ENCODE data around the gene SKA2. TPM values are rescaled to one million over a fixed set of nuclear protein-coding genes. Genes with fewer than 3 reads are reported as not detected.

SKA2 gene, protein sequence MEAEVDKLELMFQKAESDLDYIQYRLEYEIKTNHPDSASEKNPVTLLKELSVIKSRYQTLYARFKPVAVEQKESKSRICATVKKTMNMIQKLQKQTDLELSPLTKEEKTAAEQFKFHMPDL
- 90.5 and 129 TPM in 2 replicates for total RNA-seq

DNA sequence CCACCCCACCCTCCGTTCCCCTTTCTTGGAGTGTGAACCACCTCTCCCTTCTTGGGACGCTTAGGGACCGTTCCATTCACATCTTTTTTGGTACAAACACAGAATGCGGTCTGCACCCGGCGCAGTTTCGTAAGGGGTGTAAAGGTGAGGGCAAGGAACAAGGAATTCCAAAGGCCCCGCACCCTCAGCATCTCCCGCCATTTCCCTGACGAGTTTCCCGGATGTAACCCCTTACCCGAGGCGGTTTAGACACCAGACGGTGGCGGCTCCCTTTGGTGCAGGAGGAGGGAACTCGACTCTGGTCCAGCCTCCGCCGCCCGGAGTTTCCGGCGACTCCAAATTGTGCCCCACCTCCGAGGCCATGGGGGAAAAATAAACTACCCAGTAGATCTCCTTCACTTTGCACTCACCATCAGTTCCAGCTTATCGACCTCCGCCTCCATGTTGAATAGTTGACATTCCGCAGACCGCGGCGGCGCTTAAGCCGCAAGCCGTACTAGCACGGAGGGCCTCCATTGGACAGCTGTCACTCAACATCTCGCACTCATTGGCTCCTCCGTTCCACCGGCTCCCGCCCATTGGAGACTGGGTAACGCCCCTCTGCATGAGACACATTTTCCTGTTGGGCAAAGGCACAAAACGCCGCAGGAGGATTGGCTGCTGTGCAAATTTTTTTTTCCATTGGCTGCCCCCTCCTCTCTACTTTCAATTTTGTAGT is at the start of gene SKA2:
Gene SKA2 (minus strand): TSS at position 466 of the 718 bp plus-strand sequence. CDS start 23 bp downstream, at position 443.

GRCh38 chr17:59155439-59156177 is 622 bp upstream of the SKA2 start, which contains the start of gene PRR11:
PRR11 (plus strand) TSS chr17:59155746; CDS start chr17:59169753, 14,007 bp downstream.

GRCh38 chr17:59106463-59107305 is 48.3 kb downstream of the SKA2 start, which contains the start of gene TRIM37:
TRIM37 (minus strand) TSS chr17:59106880; CDS start chr17:59106461, 419 bp downstream.

Other genes starting within 250 kb of the SKA2 start
- 12.3 and 16.1 TPM in 2 replicates for gene TRIM37, start 48.3 kb downstream of the SKA2 start, total RNA-seq
- 53.4 and 66.4 TPM in 2 replicates for gene PRR11, start 560 bp upstream of the SKA2 start, total RNA-seq
- 10.6 and 11.6 TPM in 2 replicates for gene SMG8, start 54.8 kb upstream of the SKA2 start, total RNA-seq
- 0.45 and 0.50 TPM in 2 replicates for gene GDPD1, start 65.3 kb upstream of the SKA2 start, total RNA-seq
- gene YPEL2, start 176.5 kb upstream of the SKA2 start, total RNA-seq = 1.3 and 1.5 TPM in 2 replicates

All from bronchus fibroblast of lung (primary cell).